Glutamatergic neuron (in vitro differentiated cells): ENCODE measurements around the gene LDOC1. TPM values are rescaled to one million over a fixed set of nuclear protein-coding genes. Genes with fewer than 3 reads are reported as not detected.

Experiments used
- DNase-seq: peaks from one replicate; pipeline ENCODE4 v3.0.0; 2022
- H3K27ac Mint-ChIP-seq: one replicate; pipeline ENCODE4 v1.8.0; 2020; ENCODE audit warnings: mild to moderate bottlenecking, mixed read lengths, inconsistent platforms; ENCODE audit not compliant: unreplicated experiment
- H3K27me3 Mint-ChIP-seq: one replicate; pipeline ENCODE4 v1.8.0; 2020; ENCODE audit warnings: mild to moderate bottlenecking, moderate library complexity, mixed read lengths, inconsistent platforms; ENCODE audit not compliant: unreplicated experiment
- H3K36me3 Mint-ChIP-seq: one replicate; pipeline ENCODE4 v1.8.0; 2020; ENCODE audit warnings: mild to moderate bottlenecking, mixed read lengths, inconsistent platforms; ENCODE audit not compliant: unreplicated experiment
- H3K4me1 Mint-ChIP-seq: one replicate; pipeline ENCODE4 v1.8.0; 2020; ENCODE audit warnings: mild to moderate bottlenecking, low read depth, mixed read lengths, inconsistent platforms; ENCODE audit not compliant: unreplicated experiment
- H3K4me3 Mint-ChIP-seq: one replicate; pipeline ENCODE4 v1.8.0; 2020; ENCODE audit warnings: mild to moderate bottlenecking, mixed read lengths, inconsistent platforms; ENCODE audit not compliant: unreplicated experiment
- H3K9me3 Mint-ChIP-seq: one replicate; pipeline ENCODE4 v1.8.0; 2020; ENCODE audit warnings: mild to moderate bottlenecking, moderate library complexity, mixed read lengths, inconsistent platforms; ENCODE audit not compliant: unreplicated experiment
- CTCF ChIP-seq: fragments of 200-600 bp; sonication (generic); IDR thresholded peaks from one replicate; pipeline ENCODE4 v1.5.0; 2021; ENCODE audit not compliant: partially characterized antibody, unreplicated experiment
- long read RNA-seq: library from polyadenylated mRNA; unstranded; transcript quantifications from one replicate; pipeline ENCODE4 v2.0.0, GENCODE V29; 2020; ENCODE audit not compliant: unreplicated experiment
- total RNA-seq: library from RNA; stranded (reverse); fragmentation: NEBNext Ultra II Directional; extraction: Animal tissue kit (Norgen Biotek cat#: 25700); gene quantifications from one replicate; pipeline ENCODE4 v1.2.1, GENCODE V29; 2021; ENCODE audit not compliant: unreplicated experiment

LDOC1 gene
- total RNA-seq, result 39.1 TPM
- long read RNA-seq, transcript LDOC1-201 (1 exons, 1,381 nt), result major isoform, 34 of 34 reads
- long read RNA-seq, partial matches to known transcripts, result 0 of 34 reads
- long read RNA-seq, other reads (novel, unspliced or antisense), result 0 of 34 reads

- H3K4me1 Mint-ChIP-seq, result no peaks in the 10 kb centered on the region
- peak within 1 kb of the TSS; percentile 93 for H3K4me3 Mint-ChIP-seq
- TF ChIP-seq CTCF, result no peak
- H3K27ac Mint-ChIP-seq, result peak within 1 kb of the TSS; percentile 64
- peak; percentile 91 for DNase-seq
- peaks cover 7% of the 10 kb centered on the region for H3K9me3 Mint-ChIP-seq
- no peaks in the 10 kb centered on the region for H3K36me3 Mint-ChIP-seq
- H3K27me3 Mint-ChIP-seq, result no peaks in the 10 kb centered on the region
These were observed at the start of gene LDOC1 for GRCh38 chrX:141176586-141177451. TSS of gene LDOC1 (minus strand) at chrX:141177129. CDS start at chrX:141177021, 108 bp downstream.

GRCh38 chrX:141221611-141222010 is 44.7 kb upstream of the LDOC1 start:
- H3K9me3 Mint-ChIP-seq, result no peaks in the 10 kb centered on the region
- no peak for TF ChIP-seq CTCF

GRCh38 chrX:141220342-141221008 is 43.5 kb upstream of the LDOC1 start:
- H3K27me3 Mint-ChIP-seq, result no peaks in the 10 kb centered on the region
- no peaks in the 10 kb centered on the region for H3K4me1 Mint-ChIP-seq
- H3K9me3 Mint-ChIP-seq, result no peaks in the 10 kb centered on the region
- no peak overlapping the region for H3K27ac Mint-ChIP-seq
- H3K4me3 Mint-ChIP-seq, result no peak overlapping the region
- DNase-seq, result no peak
- no peak for TF ChIP-seq CTCF
- H3K36me3 Mint-ChIP-seq, result no peaks in the 10 kb centered on the region

More at GRCh38 chrX:141221611-141222010, 44.7 kb upstream of the LDOC1 start:
- no peaks in the 10 kb centered on the region for H3K27me3 Mint-ChIP-seq
- DNase-seq, result no peak
- H3K4me3 Mint-ChIP-seq, result no peak overlapping the region
- H3K27ac Mint-ChIP-seq, result no peak overlapping the region
- H3K36me3 Mint-ChIP-seq, result no peaks in the 10 kb centered on the region
- H3K4me1 Mint-ChIP-seq, result no peaks in the 10 kb centered on the region

- no peak for DNase-seq
- no peaks in the 10 kb centered on the region for H3K9me3 Mint-ChIP-seq
- TF ChIP-seq CTCF, result no peak
- no peak overlapping the region for H3K4me3 Mint-ChIP-seq
- H3K27me3 Mint-ChIP-seq, result no peaks in the 10 kb centered on the region
- H3K4me1 Mint-ChIP-seq, result no peaks in the 10 kb centered on the region
- H3K27ac Mint-ChIP-seq, result no peak overlapping the region
- no peaks in the 10 kb centered on the region for H3K36me3 Mint-ChIP-seq
These were observed 37.3 kb upstream of the LDOC1 start for GRCh38 chrX:141214196-141214595.
